ENCODE data around the gene TBC1D5.

GRCh38 chr3:17407576-17407975 lies 334.9 kb downstream of the TBC1D5 start:
- TF ChIP-seq, protein P1, sequence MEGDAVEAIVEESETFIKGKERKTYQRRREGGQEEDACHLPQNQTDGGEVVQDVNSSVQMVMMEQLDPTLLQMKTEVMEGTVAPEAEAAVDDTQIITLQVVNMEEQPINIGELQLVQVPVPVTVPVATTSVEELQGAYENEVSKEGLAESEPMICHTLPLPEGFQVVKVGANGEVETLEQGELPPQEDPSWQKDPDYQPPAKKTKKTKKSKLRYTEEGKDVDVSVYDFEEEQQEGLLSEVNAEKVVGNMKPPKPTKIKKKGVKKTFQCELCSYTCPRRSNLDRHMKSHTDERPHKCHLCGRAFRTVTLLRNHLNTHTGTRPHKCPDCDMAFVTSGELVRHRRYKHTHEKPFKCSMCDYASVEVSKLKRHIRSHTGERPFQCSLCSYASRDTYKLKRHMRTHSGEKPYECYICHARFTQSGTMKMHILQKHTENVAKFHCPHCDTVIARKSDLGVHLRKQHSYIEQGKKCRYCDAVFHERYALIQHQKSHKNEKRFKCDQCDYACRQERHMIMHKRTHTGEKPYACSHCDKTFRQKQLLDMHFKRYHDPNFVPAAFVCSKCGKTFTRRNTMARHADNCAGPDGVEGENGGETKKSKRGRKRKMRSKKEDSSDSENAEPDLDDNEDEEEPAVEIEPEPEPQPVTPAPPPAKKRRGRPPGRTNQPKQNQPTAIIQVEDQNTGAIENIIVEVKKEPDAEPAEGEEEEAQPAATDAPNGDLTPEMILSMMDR (IDR thresholded peaks at IDR 0.05), result no peak
- TF ChIP-seq POLR2AphosphoS5 (IDR thresholded peaks at IDR 0.05; ENCODE audit: low read depth, low read length) (no peak), SIN3A (IDR thresholded peaks at IDR 0.05; ENCODE audit: borderline replicate concordance, insufficient read depth, low read depth, low read length) (no peak)

Data from Panc1 (cell line).